ENCODE results near the gene APOA1.

DNA sequence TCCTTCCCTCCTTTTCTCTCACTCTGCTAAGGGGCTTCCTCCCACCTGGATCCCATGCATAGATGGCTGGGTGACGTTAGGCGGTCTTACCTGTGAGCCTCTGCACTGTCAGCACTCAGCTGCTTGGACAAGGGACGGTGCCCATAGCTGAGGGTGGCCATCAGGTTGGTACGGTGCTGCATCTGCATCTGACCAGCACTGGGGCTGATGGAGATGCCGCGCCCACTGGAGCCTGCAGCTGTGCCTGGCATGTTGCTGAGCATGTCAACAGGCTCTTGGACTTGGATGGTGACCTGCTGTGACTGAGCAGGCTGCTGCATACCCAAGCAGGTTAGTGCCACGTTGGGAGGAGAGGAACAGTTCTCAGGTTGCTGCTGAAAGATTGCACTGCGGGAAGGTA lies 21.8 kb upstream of the APOA1 start:
- no peak for TF ChIP-seq EZH2phosphoT487 (IDR thresholded peaks at IDR 0.05; ENCODE audit: borderline replicate concordance)
- TF ChIP-seq, protein P1, sequence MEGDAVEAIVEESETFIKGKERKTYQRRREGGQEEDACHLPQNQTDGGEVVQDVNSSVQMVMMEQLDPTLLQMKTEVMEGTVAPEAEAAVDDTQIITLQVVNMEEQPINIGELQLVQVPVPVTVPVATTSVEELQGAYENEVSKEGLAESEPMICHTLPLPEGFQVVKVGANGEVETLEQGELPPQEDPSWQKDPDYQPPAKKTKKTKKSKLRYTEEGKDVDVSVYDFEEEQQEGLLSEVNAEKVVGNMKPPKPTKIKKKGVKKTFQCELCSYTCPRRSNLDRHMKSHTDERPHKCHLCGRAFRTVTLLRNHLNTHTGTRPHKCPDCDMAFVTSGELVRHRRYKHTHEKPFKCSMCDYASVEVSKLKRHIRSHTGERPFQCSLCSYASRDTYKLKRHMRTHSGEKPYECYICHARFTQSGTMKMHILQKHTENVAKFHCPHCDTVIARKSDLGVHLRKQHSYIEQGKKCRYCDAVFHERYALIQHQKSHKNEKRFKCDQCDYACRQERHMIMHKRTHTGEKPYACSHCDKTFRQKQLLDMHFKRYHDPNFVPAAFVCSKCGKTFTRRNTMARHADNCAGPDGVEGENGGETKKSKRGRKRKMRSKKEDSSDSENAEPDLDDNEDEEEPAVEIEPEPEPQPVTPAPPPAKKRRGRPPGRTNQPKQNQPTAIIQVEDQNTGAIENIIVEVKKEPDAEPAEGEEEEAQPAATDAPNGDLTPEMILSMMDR (conservative IDR thresholded peaks at IDR 0.05; ENCODE audit: low read length), result no peak

Measured in Loucy (cell line).